ENCODE data around the gene EHD1.

- TF ChIP-seq CTCF (conservative IDR thresholded peaks at IDR 0.05 in 1 of 2, IDR thresholded peaks at IDR 0.05 in 1 of 2; ENCODE audit: extremely low read depth in 1 of 2, insufficient read depth in 1 of 2, low read depth in 1 of 2, low read length in 2 of 2), result no peak
- TF ChIP-seq EZH2 (IDR thresholded peaks at IDR 0.05; ENCODE audit: borderline replicate concordance, low read length), result no peak
Observed at GRCh38 chr11:64851831-64852351, 26.5 kb downstream of the EHD1 start.
